Activated naive CD8-positive, alpha-beta T cell (primary cell): ENCODE data around the gene OSBPL9.
"Not testable (repeated sequence)": the region's sequence is repeated elsewhere in the genome, so short reads cannot be mapped to it uniquely, and the experiment has no call there.

Source experiments
- H3K27ac Mint-ChIP-seq: one replicate; pipeline ENCODE4 v1.8.0; 2021; ENCODE audit warnings: mixed read lengths
- H3K27me3 Mint-ChIP-seq: one replicate; pipeline ENCODE4 v1.8.0; 2021; ENCODE audit warnings: mixed read lengths
- H3K36me3 Mint-ChIP-seq: one replicate; pipeline ENCODE4 v1.8.0; 2021; ENCODE audit warnings: mixed read lengths
- H3K4me1 Mint-ChIP-seq: one replicate; pipeline ENCODE4 v1.8.0; 2021; ENCODE audit warnings: low read depth, mixed read lengths
- H3K4me3 Mint-ChIP-seq: one replicate; pipeline ENCODE4 v1.8.0; 2021; ENCODE audit warnings: mild to moderate bottlenecking, mixed read lengths
- H3K9me3 Mint-ChIP-seq: one replicate; pipeline ENCODE4 v1.8.0; 2021; ENCODE audit warnings: low read depth, mixed read lengths

OSBPL9 gene

GRCh38 chr1:51638350-51638749 lies 21.5 kb downstream of the OSBPL9 start:
- H3K27ac Mint-ChIP-seq: no peak overlapping the region

GRCh38 chr1:51639694-51640093 lies 22.8 kb downstream of the OSBPL9 start:
- no peak overlapping the region for H3K4me3 Mint-ChIP-seq
- no peaks in the 10 kb centered on the region for H3K9me3 Mint-ChIP-seq
- peaks cover 12% of the 10 kb centered on the region for H3K36me3 Mint-ChIP-seq
- no peak overlapping the region for H3K27ac Mint-ChIP-seq
- peaks cover 15% of the 10 kb centered on the region for H3K4me1 Mint-ChIP-seq
- no peaks in the 10 kb centered on the region for H3K27me3 Mint-ChIP-seq

More at GRCh38 chr1:51638350-51638749, 21.5 kb downstream of the OSBPL9 start:
- Mint-ChIP-seq H3K27me3 (no peaks in the 10 kb centered on the region), H3K4me1 (peaks cover 23% of the 10 kb centered on the region), H3K9me3 (no peaks in the 10 kb centered on the region), H3K36me3 (peaks cover 7% of the 10 kb centered on the region), H3K4me3 (no peak overlapping the region)

GRCh38 chr1:51641096-51641495 lies 24.2 kb downstream of the OSBPL9 start:
- H3K9me3 Mint-ChIP-seq: peaks cover 3% of the 10 kb centered on the region
- H3K27me3 Mint-ChIP-seq: no peaks in the 10 kb centered on the region
- H3K4me3 Mint-ChIP-seq: no peak overlapping the region
- H3K27ac Mint-ChIP-seq: no peak overlapping the region
- H3K36me3 Mint-ChIP-seq: peaks cover 14% of the 10 kb centered on the region
- peaks cover 7% of the 10 kb centered on the region for H3K4me1 Mint-ChIP-seq

- Mint-ChIP-seq H3K4me1 (peaks cover 5% of the 10 kb centered on the region), H3K36me3 (peaks cover 16% of the 10 kb centered on the region), H3K4me3 (no peak overlapping the region), H3K9me3 (peaks cover 3% of the 10 kb centered on the region), H3K27ac (no peak overlapping the region), H3K27me3 (no peaks in the 10 kb centered on the region)
Measured at GRCh38 chr1:51642739-51643142, 25.8 kb downstream of the OSBPL9 start.

GRCh38 chr1:51643362-51643761 lies 26.5 kb downstream of the OSBPL9 start:
- Mint-ChIP-seq H3K27ac (no peak overlapping the region), H3K27me3 (no peaks in the 10 kb centered on the region), H3K9me3 (peaks cover 3% of the 10 kb centered on the region), H3K36me3 (peaks cover 16% of the 10 kb centered on the region), H3K4me3 (no peak overlapping the region), H3K4me1 (peaks cover 6% of the 10 kb centered on the region)

- peaks cover 3% of the 10 kb centered on the region for H3K9me3 Mint-ChIP-seq
- no peak overlapping the region for H3K4me3 Mint-ChIP-seq
- H3K27ac Mint-ChIP-seq: no peak overlapping the region
- H3K4me1 Mint-ChIP-seq: peaks cover 7% of the 10 kb centered on the region
- peaks cover 16% of the 10 kb centered on the region for H3K36me3 Mint-ChIP-seq
- H3K27me3 Mint-ChIP-seq: no peaks in the 10 kb centered on the region
Measured at GRCh38 chr1:51644020-51644419, 27.1 kb downstream of the OSBPL9 start.

GRCh38 chr1:51644533-51645197 lies 27.8 kb downstream of the OSBPL9 start:
- peaks cover 3% of the 10 kb centered on the region for H3K9me3 Mint-ChIP-seq
- H3K36me3 Mint-ChIP-seq: peaks cover 13% of the 10 kb centered on the region
- no peaks in the 10 kb centered on the region for H3K27me3 Mint-ChIP-seq
- H3K4me1 Mint-ChIP-seq: peaks cover 3% of the 10 kb centered on the region
- no peak overlapping the region for H3K27ac Mint-ChIP-seq
- no peak overlapping the region for H3K4me3 Mint-ChIP-seq

GRCh38 chr1:51646592-51646991 lies 29.7 kb downstream of the OSBPL9 start:
- H3K4me3 Mint-ChIP-seq, H3K27me3 Mint-ChIP-seq, H3K4me1 Mint-ChIP-seq, H3K9me3 Mint-ChIP-seq, H3K27ac Mint-ChIP-seq: not testable (repeated sequence)
- H3K36me3 Mint-ChIP-seq: peaks cover 15% of the 10 kb centered on the region

- Mint-ChIP-seq H3K4me3 (no peak overlapping the region), H3K27me3 (no peaks in the 10 kb centered on the region), H3K27ac (no peak overlapping the region), H3K36me3 (peaks cover 13% of the 10 kb centered on the region), H3K9me3 (peaks cover 3% of the 10 kb centered on the region), H3K4me1 (peaks cover 6% of the 10 kb centered on the region)
Measured at GRCh38 chr1:51648180-51649109, 31.6 kb downstream of the OSBPL9 start.

GRCh38 chr1:51649593-51650091 lies 32.8 kb downstream of the OSBPL9 start:
- peaks cover 6% of the 10 kb centered on the region for H3K4me1 Mint-ChIP-seq
- peaks cover 3% of the 10 kb centered on the region for H3K9me3 Mint-ChIP-seq
- no peaks in the 10 kb centered on the region for H3K27me3 Mint-ChIP-seq
- no peak overlapping the region for H3K4me3 Mint-ChIP-seq
- no peak overlapping the region for H3K27ac Mint-ChIP-seq
- peaks cover 9% of the 10 kb centered on the region for H3K36me3 Mint-ChIP-seq

- H3K4me1 Mint-ChIP-seq: peaks cover 6% of the 10 kb centered on the region
- H3K27ac Mint-ChIP-seq: no peak overlapping the region
- no peaks in the 10 kb centered on the region for H3K27me3 Mint-ChIP-seq
- peaks cover 3% of the 10 kb centered on the region for H3K9me3 Mint-ChIP-seq
- peaks cover 9% of the 10 kb centered on the region for H3K36me3 Mint-ChIP-seq
- no peak overlapping the region for H3K4me3 Mint-ChIP-seq
Measured at GRCh38 chr1:51650198-51650597, 33.3 kb downstream of the OSBPL9 start.

- Mint-ChIP-seq H3K27ac (no peak overlapping the region), H3K9me3 (no peaks in the 10 kb centered on the region), H3K36me3 (peaks cover 10% of the 10 kb centered on the region), H3K27me3 (no peaks in the 10 kb centered on the region), H3K4me1 (peaks cover 6% of the 10 kb centered on the region), H3K4me3 (no peak overlapping the region)
Measured at GRCh38 chr1:51651552-51651942, 34.7 kb downstream of the OSBPL9 start.

- no peaks in the 10 kb centered on the region for H3K27me3 Mint-ChIP-seq
- peaks cover 14% of the 10 kb centered on the region for H3K36me3 Mint-ChIP-seq
- H3K27ac Mint-ChIP-seq: no peak overlapping the region
- H3K9me3 Mint-ChIP-seq: no peaks in the 10 kb centered on the region
- H3K4me3 Mint-ChIP-seq: no peak overlapping the region
- H3K4me1 Mint-ChIP-seq: peaks cover 6% of the 10 kb centered on the region
Measured at GRCh38 chr1:51652599-51652998, 35.7 kb downstream of the OSBPL9 start.

GRCh38 chr1:51653127-51653526 lies 36.2 kb downstream of the OSBPL9 start:
- H3K36me3 Mint-ChIP-seq: peaks cover 14% of the 10 kb centered on the region
- H3K4me3 Mint-ChIP-seq: no peak overlapping the region
- H3K9me3 Mint-ChIP-seq: no peaks in the 10 kb centered on the region
- no peak overlapping the region for H3K27ac Mint-ChIP-seq
- peaks cover 6% of the 10 kb centered on the region for H3K4me1 Mint-ChIP-seq
- no peaks in the 10 kb centered on the region for H3K27me3 Mint-ChIP-seq

GRCh38 chr1:51654000-51654399 lies 37.1 kb downstream of the OSBPL9 start:
- H3K4me1 Mint-ChIP-seq: peaks cover 4% of the 10 kb centered on the region
- peaks cover 14% of the 10 kb centered on the region for H3K36me3 Mint-ChIP-seq
- H3K27me3 Mint-ChIP-seq: no peaks in the 10 kb centered on the region
- H3K4me3 Mint-ChIP-seq: no peak overlapping the region
- H3K27ac Mint-ChIP-seq: no peak overlapping the region
- no peaks in the 10 kb centered on the region for H3K9me3 Mint-ChIP-seq
